HG03064 (cell line): ENCODE measurements around the gene HS2ST1.
"Not testable (repeated sequence)": the region's sequence is repeated elsewhere in the genome, so short reads cannot be mapped to it uniquely, and the experiment has no call there.

ENCODE experiments used
- ATAC-seq: cut with Tn5 transposase; IDR thresholded peaks from one replicate; pipeline ENCODE4 v1.9.1; 2021; ENCODE audit warnings: low read depth; ENCODE audit not compliant: unreplicated experiment

Gene HS2ST1

DNA sequence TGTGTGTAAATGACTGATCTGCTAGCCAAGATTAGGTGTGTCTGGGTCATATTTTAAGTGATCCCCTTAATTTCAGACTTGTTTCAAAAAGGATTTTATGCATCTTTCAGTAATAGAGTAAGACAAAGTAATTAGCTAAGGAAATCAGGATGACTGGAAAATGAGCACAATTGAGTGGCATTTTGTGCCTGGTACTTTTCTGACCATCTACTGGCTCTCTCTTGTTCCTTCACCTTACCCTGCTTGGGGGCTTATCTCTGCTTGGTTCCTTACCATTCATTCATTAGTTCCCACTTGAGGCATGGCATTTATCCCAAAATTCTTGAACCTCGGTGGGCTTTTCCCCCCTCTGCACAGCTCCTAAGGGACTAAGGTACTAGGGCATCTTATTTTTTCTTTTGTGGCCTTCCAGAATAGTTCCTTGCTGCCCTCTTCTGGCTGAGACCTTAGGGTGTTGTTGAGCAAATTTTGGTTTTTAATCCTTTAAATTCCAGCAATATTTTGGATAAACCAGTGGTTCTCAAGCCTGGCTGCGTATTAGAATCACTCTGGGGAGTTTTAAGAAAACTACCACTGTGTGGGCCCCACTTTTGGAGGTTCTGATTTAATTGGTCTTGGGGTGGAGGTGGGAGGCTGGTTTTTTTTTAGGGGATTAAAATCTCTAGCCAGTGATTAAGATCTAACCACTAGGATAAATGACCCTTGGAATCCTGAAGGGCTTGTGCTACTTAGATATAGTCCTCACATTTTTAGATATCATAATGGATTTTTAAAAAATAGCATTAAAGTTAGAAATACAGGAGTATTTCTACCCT is 50.8 kb downstream of the HS2ST1 start:
- no peak for ATAC-seq

DNA sequence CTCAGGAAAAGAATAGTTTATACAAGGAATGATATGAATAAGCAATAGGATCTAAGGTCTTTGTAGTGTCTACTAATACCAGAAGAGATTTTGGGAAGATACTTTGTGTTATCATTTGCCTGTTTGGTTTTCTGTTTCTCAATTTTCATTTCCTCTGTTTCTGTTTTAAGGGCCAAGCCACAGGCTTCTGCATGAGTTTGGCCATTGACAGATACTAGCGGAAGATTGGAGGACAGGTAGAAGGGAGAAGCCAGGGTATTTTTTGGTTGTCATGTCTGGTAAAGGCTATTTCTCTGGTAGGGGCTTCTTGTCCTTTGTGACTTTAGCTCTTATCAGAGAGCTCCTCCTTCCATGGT is 51.4 kb downstream of the HS2ST1 start:
- peak; percentile 61 for ATAC-seq

DNA sequence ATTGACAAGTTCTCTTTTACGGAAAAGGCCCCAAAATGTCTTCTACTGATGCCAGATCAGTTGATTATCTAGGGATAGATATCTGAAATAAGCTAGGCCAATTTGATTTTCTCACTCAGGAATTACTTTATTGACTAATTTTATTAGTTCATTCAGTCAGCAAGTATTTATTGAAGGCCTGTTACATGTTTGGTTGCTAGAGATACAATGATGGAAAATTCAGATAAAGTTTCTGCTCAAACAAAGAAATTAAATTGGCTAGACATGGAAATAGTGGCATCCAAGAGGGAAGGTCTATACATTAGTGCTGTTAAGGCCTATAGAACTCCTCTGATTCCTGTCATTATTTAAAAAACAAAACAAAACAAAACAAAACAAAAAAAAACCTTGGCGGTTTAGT is 56.5 kb downstream of the HS2ST1 start:
- ATAC-seq, result no peak

DNA sequence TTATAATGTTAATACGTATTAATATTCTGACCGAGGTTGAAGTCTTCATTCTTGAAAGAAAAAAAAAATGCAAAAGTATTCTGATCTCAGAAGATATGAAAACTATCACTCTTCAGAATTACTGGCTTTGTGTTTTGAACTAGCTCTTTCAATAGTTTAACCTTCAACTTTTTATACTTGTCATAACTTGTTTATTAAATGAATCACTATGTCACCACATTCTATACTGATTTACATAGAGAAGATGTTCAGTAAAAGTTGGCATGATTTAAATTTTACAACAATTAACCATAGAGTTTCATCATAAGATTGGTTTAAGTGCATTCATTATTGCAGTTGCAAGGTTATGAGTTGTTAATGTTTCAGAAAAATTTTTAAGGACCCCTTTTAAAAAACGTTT is 57.3 kb downstream of the HS2ST1 start:
- ATAC-seq, result no peak

DNA sequence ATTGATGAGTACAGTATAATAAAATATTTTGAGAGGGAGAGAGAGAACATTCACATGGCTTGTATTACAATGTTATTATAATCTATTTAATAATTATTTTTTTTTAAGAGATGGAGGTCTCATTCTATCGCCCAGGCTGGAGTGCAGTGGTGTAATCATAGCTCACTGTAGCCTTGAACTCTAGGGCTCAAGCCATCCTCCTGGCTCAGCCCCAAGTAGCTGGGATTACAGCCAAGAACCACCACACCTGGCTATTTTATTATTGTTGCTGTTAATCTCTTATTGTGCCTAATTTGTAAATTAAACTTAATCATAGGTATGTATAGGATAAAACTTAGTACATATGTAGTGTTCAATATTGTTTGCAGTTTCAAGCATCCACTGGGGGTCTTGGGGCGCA is 57.8 kb downstream of the HS2ST1 start:
- ATAC-seq, result no peak

DNA sequence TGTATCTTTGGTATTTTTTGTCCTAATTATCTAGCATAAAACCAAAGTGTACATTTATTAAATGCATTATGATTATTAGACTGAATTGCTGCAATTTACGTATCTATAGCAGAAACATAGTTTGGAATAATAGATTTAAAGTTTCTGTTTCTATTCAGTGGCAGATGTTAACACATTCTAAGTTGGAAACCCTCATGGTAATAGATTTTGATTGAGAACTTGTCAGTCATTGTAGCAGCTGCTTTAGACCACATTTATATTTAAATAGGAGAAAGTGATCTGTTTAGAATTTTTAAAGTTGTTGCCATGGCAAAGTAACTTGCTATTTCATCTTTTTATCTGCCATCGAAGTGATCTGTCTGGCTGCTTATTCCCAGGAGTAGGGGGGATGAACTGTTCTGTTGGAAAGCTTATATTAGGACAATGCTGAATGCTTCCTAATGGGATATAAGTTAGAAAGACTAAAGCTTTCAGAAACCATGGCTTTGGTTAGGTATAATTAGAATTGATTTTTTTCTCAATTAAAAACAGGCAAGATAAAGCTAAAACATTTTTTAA is 61.6 kb downstream of the HS2ST1 start:
- no peak for ATAC-seq

DNA sequence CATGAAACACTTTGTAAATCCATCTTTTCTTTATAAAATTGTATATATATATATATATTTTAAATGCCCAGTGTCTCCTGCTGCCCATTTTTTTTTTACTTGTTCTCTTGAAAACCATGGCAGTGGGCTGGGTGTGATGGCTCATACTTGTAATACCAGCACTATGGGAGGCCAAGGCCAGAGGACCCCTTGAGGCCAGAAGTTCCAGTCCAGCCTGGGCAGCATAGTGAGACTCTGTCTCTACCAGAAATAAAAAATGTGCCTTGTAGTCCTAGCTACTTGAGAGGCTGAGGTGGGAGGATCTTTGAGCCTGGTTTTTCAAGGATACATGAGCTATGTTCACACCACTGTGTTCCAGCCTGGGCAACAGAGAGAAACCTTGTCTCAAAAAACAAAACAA is 62.2 kb downstream of the HS2ST1 start:
- no peak for ATAC-seq

DNA sequence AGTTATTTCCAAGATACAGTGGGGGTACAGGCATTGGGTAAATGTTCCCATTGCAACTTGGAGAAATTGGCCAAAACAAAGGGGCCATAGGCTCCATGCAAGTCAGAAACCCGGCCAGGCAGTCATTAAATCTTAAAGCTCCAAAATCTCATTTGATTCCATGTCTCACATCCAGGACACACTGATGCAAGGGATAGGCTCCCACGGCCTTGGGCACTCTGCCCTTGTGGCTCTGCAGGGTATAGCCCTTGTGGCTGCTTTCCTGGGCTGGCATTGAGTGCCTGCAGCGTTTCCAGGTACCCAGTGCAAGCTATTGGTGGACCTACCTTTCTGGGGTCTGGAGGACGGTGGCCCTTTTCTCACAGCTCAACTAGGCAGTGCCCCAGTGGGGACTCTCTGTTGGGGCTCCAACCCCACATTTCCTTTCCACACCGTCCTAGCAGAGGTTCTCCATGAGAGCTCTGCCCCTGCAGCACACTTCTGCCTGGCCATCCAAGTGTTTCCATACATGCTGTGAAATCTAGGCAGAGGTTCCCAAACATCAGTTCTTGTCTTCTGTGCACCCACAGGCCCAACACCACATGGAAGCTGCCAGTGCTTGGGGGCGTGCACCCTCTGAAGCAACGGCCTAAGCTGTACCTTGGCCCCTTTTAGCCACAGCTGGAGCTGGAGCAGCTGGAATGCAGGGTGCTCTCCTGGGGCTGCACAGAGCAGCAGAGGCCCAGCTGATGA is 67.2 kb downstream of the HS2ST1 start:
- no peak for ATAC-seq

DNA sequence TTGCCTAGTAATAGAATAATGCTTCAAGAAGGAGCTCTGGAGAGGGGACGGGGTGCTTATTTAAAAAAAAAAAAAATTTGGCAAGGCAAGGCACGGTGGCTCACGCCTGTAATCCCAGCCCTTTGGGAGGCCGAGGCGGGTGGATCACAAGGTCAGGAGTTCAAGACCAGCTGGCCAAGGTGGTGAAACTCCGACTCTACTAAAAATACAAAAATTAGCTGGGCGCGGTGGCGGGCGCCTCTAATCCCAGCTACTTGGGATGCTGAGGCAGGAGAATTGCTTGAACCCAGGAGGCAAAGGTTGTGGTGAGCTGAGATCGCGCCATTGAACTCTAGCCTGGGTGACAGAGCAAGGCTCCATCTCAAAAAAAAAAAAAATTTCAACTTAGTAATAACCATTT is 69.2 kb downstream of the HS2ST1 start:
- ATAC-seq, result not testable (repeated sequence)

DNA sequence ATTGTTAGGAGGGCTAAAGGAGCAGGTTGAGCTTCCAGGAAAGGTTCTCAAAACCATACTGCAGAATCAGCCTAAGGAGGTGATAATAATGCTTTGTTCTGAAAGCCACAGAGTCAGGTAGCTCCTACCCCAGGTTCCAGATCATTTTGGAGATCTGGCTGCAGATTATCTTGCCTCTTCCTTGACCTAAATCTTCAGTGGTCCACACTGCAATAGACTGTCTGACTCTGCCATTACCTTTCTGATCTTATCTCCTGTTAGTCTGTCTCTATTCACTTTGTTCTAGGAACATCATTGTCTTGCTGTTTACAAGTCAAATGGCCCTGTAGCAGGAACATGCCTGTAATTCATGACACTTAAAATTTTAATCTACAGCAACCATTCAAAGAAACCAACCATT is 73.0 kb downstream of the HS2ST1 start:
- ATAC-seq, result no peak

DNA sequence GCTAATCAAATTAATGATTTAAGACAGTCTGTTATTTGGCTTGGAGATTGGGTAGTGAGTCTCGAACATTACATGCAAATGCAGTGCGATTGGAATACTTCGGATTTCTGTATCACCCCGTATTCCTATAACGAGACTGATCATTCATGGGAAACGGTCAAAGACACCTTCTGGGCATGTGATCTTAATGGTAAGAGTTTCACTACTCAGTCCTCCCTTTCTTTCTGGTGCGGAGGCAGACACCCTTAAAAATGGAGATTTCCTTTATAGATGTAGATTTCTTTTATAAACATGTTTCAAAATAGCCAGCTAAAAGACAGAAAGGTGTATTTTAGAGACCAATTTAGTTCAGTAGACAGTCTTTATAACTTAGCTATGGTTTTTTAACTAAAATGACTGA is 74.4 kb downstream of the HS2ST1 start:
- ATAC-seq, result no peak

DNA sequence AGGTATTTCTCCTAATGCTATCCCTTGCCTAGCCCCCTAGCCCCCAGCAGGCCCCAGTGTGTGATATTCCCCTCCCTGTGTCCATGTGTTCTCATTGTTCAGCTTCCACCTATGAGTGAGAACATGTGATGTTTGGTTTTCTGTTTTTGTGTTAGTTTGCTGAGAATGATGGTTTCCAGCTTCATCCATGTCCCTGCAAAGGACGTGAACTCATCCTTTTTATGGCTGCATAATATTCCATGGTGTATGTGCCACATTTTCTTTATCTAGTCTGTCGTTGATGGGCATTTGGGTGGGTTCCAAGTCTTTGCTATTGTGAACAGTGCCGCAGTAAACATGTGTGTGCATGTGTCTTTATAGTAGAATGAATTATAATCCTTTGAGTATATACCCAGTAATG is 75.3 kb downstream of the HS2ST1 start:
- not testable (repeated sequence) for ATAC-seq

DNA sequence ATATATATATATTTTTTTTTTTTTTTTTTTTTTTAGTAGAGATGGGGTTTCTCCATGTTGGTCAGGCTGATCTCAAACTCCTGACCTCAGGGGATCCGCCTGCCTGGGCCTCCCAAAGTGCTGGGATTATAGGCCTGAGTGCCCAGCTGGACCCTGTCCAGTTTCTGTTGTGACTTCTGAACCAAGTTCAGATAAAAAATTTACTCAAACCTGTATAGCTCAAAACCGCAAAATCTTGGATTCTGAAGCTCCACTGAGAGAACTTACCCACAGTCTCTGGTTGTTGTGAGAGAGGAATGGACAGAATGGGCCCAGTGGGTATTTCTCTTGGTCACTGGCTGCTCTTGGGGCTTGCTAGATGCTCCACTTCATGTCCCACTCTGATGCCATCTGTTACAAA is 76.4 kb downstream of the HS2ST1 start:
- ATAC-seq, result no peak

DNA sequence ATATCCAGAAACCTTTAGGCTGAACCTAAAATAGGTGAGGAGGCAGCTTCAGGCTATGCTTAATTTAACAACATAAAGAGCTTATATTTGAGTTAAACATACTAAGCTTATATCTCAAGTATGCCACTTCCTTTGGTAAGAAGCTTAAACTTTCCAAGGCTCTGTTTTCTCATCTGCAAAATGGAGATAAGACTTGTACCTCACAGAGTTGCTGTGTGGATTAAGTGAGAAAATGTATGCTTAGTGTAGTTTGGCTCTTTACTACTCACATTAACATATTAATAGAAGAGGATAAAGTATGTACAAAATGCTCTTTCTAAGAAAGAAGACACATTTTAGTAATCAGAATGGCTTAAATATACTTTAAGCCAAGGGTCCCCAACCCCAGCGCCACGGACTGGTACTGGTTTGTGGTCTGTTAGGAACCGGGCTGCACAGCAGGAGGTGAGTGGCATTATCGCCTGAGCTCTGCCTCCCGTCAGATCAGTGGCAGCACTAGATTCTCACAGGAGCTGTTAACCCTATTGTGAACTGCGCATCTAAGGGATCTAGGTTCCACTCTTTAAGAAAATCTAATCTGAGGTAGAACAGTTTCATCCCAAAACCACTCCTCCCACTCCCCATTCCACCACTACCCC is 77.2 kb downstream of the HS2ST1 start:
- ATAC-seq, result no peak

DNA sequence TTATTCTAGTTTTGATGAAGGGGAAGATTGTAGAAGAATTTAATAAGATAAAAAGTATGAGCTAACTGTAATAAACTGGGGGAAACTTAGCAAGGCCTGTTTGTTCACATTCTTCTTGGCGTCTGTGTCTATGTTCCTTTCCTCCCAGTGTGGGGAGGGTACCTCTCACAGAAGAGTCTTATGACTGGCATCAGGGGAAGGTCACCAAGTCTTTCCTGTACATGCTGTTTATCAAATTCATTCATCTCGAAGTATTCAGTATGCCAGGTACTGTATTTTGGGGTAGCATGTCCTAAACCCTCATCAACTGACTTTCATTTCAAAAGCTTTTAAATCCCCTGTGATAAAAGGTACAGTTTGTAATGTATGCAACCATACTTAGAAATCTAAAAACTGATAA is 78.4 kb downstream of the HS2ST1 start:
- ATAC-seq, result no peak

DNA sequence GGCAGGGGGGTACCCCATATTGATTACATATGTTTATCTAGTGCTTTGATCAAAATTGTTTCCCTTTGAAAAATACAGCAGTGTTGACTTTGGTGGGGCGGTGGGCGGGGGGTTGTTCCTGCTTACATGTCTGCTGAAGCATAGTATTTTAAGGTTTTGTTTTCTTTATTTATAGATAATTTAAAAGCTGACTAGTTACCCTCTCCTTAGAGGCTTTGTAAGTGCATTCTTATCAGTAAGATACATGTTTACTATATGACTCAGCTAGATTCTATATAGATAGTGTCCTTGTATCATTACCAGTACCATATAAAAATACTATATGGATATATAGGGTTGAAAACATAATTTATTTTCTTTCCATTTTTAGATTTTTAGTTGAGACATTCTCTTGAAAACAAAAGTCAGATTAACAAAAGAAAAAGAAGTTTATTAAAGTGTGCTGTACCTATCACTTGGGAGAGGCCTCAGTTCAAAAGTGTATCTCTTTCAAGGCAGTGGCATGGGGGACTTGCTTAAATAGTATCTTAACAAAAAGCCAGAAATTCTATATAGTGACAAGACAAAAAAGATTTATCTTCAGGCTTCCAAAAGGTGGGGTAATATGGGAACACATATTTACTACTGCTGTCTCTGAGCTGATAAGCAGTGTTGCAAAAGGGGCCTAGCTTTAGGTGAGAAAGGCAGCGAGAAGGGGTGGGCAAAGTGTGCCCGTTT is 79.0 kb downstream of the HS2ST1 start:
- no peak for ATAC-seq

DNA sequence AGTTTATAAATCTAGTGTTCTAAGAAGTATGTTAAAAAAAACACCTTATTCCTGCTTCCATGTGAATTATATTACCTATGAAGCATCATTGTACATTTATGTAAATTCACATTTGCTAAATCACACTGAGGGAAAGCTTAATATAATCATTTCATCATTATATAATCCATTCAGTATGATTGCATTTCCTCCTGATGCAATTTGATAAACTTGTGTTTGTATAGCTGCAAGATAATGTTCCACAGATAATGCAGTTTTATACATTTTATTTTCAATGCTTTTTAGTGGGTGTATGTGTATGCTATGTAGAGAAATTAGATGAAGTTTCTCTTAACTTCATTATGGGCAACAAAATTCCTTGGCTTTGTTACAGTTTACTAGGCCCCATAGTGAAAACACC is 79.6 kb downstream of the HS2ST1 start:
- no peak for ATAC-seq

DNA sequence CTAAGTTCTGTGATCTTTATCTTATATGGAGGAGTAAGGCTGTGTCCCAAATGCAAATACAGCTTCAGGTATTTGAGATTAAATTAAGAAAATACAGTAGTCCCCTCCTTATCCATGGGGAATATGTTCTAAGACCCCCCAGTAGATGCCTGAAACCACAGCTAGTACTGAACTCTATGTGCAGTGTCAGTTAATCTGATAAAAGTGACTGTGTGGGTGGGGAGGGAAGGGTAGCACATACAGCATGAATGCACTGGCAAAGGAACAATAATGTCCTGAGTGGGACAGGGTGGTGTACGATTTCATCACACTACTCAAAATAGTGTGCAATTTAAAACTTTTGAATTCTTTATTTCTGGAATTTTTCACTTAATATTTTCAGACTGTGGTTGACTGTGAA is 83.1 kb downstream of the HS2ST1 start:
- ATAC-seq, result no peak

DNA sequence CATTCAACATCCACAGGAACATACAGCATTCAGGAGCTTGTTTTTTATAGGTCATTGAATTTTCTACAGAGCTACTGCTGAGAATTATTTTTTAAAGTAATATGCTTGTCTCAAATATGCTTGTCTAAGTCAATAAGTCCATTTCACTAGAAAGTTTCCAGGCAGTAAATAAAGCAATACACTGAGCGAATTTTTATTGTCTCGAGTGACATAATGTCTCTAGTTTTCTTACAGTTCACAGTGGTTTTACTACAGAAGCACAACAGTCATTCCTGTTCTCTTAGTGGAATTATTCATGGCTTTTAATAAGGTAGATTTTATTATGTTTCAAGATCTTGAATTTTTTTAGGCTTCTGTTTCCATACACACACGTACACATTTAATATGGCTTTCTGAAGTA is 83.8 kb downstream of the HS2ST1 start:
- ATAC-seq, result no peak

DNA sequence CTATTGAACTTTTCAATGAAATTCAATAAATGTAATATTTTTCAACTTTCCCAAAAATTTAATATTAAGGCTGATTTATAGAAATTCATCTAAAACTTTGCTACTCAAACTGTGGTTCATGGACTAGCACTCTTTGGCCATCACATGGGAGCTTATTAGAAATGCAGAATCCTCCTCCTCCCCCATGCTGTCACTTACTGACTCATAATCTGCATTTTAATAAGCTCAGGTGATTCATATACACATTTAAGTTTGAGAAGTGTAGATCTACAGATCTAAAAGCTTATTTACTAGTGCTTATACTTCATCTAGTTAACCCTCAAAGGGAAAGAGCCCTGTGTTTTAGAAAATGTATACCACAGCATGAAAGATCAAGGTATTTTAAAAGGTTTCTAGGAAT is 84.3 kb downstream of the HS2ST1 start:
- no peak for ATAC-seq

DNA sequence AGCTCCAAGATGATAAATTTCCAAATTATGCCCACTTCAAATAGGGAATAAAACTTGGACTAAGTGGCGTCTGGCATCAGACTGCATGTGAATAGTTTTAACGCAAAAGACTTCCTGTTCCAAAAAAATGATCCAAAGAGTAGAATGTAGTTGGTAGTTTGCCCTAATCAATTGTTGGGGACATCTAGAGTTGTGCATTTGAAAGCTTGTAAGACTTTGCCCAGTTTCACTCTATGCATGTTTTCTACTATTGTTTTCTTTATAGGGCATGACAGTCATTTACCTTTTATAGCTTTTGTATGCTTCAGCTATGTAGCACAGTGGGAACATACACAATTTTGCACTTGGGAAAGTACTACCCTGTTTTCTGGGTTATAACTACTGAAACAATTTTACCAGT is 86.0 kb downstream of the HS2ST1 start:
- ATAC-seq, result no peak
